ENCODE results near the gene CELA2A.

The CELA2A gene

DNA sequence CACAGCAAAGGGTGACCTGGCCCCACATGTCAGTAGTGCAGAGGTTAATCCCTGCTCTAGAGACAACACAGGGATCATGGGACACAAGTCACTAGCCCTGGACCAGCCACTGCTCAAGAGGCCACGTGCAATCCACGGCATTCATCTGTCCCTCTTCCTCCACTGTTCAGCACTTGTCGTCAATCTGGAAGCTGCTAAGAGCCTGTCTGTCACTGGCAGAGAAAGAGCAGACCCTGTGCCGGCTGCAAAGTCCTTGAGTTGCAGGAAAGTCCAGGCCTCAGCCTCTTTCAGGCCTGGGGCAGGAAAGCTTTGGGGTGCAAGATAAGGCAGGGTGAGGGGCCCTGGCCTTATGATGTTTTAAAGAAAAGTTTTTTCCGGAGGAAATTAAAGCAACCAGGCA lies 36.1 kb downstream of the CELA2A start:
- no peak for TF ChIP-seq CTCF (IDR thresholded peaks at IDR 0.05; ENCODE audit: poor library complexity, severe bottlenecking)
- Histone ChIP-seq H3K4me1 (ENCODE audit: insufficient read depth, poor library complexity, severe bottlenecking) (no peaks in the 10 kb centered on the region), H3K9me3 (ENCODE audit: severe bottlenecking) (no peaks in the 10 kb centered on the region), H3K4me3 (ENCODE audit: severe bottlenecking) (no peak overlapping the region), H3K36me3 (ENCODE audit: low read depth) (no peaks in the 10 kb centered on the region), H3K27ac (ENCODE audit: poor library complexity, severe bottlenecking) (no peak overlapping the region), H3K27me3 (ENCODE audit: insufficient read depth, poor library complexity, severe bottlenecking) (no peaks in the 10 kb centered on the region)
- ATAC-seq (ENCODE audit: low read depth) (no peak), DNase-seq (ENCODE audit: low spot score) (no peak)

GRCh38 chr1:15493869-15494390 lies 37.4 kb downstream of the CELA2A start:
- no peak for TF ChIP-seq CTCF (IDR thresholded peaks at IDR 0.05; ENCODE audit: poor library complexity, severe bottlenecking)
- H3K9me3 ChIP-seq (ENCODE audit: severe bottlenecking): no peaks in the 10 kb centered on the region

GRCh38 chr1:15500184-15501178 lies 43.9 kb downstream of the CELA2A start:
- TF ChIP-seq CTCF (IDR thresholded peaks at IDR 0.05; ENCODE audit: poor library complexity, severe bottlenecking): no peak
- ATAC-seq (ENCODE audit: low read depth): no peak
- Histone ChIP-seq H3K4me3 (ENCODE audit: severe bottlenecking) (no peak overlapping the region), H3K4me1 (ENCODE audit: insufficient read depth, poor library complexity, severe bottlenecking) (no peaks in the 10 kb centered on the region), H3K27me3 (ENCODE audit: insufficient read depth, poor library complexity, severe bottlenecking) (no peaks in the 10 kb centered on the region), H3K36me3 (ENCODE audit: low read depth) (no peaks in the 10 kb centered on the region), H3K9me3 (ENCODE audit: severe bottlenecking) (no peaks in the 10 kb centered on the region), H3K27ac (ENCODE audit: poor library complexity, severe bottlenecking) (no peak overlapping the region)
- DNase-seq (ENCODE audit: low spot score): no peak

More at GRCh38 chr1:15493869-15494390, 37.4 kb downstream of the CELA2A start:
- ATAC-seq (ENCODE audit: low read depth) (no peak), DNase-seq (ENCODE audit: low spot score) (no peak)
- Histone ChIP-seq H3K27ac (ENCODE audit: poor library complexity, severe bottlenecking) (no peak overlapping the region), H3K4me3 (ENCODE audit: severe bottlenecking) (no peak overlapping the region), H3K27me3 (ENCODE audit: insufficient read depth, poor library complexity, severe bottlenecking) (no peaks in the 10 kb centered on the region), H3K4me1 (ENCODE audit: insufficient read depth, poor library complexity, severe bottlenecking) (no peaks in the 10 kb centered on the region), H3K36me3 (ENCODE audit: low read depth) (no peaks in the 10 kb centered on the region)

GRCh38 chr1:15501208-15502032 lies 44.9 kb downstream of the CELA2A start:
- Histone ChIP-seq H3K4me3 (ENCODE audit: severe bottlenecking) (no peak overlapping the region), H3K9me3 (ENCODE audit: severe bottlenecking) (no peaks in the 10 kb centered on the region), H3K4me1 (ENCODE audit: insufficient read depth, poor library complexity, severe bottlenecking) (no peaks in the 10 kb centered on the region), H3K27me3 (ENCODE audit: insufficient read depth, poor library complexity, severe bottlenecking) (no peaks in the 10 kb centered on the region), H3K36me3 (ENCODE audit: low read depth) (no peaks in the 10 kb centered on the region), H3K27ac (ENCODE audit: poor library complexity, severe bottlenecking) (no peak overlapping the region)
- DNase-seq (ENCODE audit: low spot score): no peak
- ATAC-seq (ENCODE audit: low read depth): peak; percentile 42; the same call in 1 of the 3 replicates
- TF ChIP-seq CTCF (IDR thresholded peaks at IDR 0.05; ENCODE audit: poor library complexity, severe bottlenecking): peak; percentile 73

Data from RWPE2 (cell line).